ENCODE data around the gene RNF150.

DNA sequence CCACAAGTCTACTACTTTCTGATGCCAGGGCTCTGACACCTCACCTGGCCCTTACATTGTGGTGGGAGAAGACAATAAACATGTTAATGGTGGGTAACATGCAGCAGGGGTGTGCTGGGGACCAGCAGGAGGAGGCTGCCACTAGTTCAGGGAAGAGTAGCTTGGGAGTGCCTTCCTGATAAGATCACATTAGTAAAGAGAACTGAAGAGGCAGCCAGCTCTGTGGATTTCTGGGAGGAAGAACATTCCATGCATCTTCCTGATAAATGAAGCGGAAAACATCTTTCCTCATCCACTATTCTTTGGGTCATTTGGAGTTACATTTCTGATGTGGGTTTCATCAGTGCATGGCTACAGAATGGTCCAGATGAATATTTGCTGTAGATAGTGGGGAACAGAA lies 9.0 kb downstream of the RNF150 start:
- TF ChIP-seq CTCF (IDR thresholded peaks at IDR 0.05) = no peak
- no peak for TF ChIP-seq POLR2A (IDR thresholded peaks at IDR 0.05)

Data from uterus (tissue), 2 donors.